GM19023 (cell line): ENCODE data around the gene COL10A1.
"Not testable (repeated sequence)": the region's sequence is repeated elsewhere in the genome, so short reads cannot be mapped to it uniquely, and the experiment has no call there.

Experiments used
- ATAC-seq: cut with Tn5 transposase; IDR thresholded peaks from one replicate; pipeline ENCODE4 v1.9.1; 2021; ENCODE audit warnings: mild to moderate bottlenecking, moderate library complexity; ENCODE audit not compliant: unreplicated experiment

COL10A1 gene

DNA sequence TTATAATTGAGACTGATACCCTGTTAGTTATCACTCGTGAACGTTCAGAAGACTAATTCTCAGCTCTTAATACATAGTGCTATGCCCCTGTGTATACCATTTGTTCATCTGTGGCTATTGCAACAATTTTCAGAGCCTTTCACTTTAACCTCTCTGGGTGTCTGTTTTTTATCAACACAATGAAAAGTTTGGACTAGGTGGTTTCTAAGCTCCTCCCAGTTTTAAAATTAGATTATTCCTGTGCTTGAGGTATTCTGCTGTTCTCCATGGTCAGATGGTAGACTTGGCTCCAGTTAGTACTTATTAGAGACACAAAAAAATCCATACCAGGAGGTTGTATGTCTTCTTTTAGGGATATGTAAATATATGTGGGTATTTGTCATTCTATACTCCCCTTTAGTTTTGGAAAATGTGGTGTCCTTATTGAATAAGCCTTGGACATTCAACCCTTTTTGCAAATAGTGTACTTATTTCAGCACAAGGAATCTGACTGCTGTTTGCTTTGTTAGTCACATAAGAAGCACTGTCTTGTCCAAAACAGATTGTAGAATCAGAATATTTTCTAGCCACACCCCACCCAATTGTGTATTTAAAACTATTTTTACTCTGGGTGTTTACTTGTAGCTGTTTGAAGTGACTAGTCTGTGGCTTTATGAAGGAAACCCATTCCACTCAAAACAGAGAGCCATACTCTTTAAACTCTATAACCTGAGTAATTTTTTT lies 2.0 kb upstream of the COL10A1 start:
- no peak for ATAC-seq

DNA sequence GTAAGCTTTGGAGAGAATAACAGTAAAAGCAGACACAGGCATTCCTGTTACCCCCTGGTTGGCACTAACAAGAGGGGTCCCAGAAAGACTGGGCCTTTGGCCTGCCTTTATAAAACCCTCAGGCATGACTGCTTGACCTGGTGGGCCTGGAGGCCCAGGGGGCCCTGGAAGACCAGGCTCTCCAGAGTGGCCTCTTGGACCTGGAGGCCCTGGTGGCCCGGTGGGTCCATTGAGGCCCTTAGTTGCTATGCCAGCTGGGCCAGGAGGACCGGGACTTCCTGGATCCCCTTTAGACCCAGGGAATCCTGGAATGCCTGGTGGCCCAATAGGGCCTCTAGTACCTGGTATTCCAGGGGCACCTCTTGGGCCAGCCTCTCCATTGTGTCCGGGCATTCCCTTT lies 5.5 kb downstream of the COL10A1 start:
- no peak for ATAC-seq

DNA sequence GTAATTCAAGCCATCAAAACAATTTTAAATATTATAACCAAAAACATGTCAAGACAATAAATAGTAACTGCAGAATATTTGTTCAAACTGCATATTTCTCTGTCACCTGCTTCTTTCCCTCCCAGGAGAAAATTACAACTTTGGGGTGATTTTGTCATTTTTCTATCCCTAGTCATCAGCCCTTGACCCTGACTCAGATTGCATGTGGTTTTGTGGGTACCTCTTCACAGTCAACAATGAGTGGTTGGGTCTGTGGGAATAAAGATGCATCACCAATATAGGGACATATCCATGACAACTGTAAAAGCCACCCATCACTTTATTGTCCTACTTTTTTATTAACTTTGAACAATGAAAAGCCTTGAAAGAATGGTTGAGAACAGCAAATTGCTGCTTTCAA lies 7.3 kb downstream of the COL10A1 start:
- ATAC-seq = no peak

DNA sequence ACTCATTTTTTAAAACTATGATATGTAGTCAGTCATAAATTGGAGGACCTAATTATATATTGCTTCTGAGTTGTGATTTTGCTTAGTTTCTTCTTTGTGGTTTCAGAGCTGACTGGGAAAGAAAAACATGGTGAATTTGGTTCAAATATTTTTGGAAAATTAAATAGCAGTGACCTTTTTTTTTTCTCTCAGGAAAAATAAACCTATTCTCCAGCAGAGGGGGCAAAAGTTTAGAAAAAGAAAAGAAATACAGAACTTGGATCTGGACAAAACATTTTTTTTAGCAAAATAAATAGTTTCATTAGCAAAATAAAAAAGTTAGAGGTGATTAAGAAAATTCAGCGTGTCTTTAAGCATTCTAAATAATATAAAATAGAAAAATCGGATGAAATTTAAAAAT lies 10.2 kb downstream of the COL10A1 start:
- ATAC-seq = no peak

GRCh38 chr6:116113386-116113785 lies 12.5 kb downstream of the COL10A1 start:
- ATAC-seq = no peak

DNA sequence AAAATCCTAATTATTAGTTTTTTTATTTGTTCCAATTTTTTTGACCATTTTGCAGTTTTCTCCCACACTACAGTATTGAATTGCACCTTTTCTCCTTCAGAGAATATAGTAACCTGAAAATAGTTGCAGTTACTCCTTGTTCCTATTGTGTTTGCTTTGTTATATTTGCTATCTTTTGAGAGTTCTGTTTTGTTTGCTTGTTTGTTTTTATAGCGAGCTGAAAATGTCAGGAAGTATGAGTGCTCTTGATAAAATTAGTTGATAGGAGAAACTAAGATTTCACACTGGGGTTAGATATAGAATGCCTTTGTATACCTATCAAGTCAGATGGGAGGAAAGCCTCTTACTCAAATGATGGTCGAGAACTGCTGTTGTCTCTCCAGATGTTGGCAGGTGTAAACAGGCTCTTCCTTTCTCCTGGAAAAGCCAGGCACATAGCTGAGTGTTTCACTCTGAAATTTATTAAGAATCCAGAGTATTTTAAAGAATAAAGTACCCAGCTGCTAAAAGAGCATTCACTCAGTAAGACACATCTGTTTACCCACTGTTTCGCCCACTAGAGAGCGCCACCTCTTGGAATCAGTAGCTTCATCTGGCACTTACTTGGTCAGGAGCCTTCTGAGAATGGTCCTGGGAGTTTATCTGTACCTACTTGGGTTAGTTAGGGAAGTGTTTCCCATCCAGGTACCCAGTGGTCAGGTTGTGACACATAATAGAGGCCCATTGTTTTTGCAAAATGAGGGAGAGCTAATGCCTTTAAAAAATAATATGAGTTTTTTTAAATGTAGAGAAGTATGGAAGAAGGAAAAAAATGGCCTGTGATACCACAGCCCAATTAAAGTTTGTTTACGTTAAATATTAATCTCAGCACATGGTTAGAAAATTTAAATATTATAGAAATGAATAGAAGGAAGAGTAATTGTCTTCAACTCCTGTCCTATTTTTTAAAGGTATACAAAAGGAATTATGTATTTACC lies 14.1 kb downstream of the COL10A1 start:
- peak; percentile 75 for ATAC-seq

DNA sequence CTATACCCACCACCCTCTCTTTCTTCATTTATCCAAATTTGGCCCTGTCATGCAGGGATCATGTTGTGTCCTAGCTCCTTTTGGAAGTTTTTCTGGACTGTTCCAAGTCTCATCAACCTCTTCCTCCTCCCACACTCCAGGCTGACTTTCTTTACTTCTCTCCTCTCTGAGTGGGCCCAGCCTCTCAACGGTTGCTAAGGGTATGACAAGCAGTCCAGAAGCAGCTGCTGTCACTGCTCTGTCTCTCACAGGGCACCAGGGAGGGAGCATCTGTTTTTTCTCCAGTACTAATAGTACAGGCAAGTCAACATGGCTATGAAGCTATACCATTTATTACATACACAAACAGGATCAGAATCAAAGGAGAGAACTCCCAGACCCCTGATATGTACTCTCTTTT lies 17.1 kb downstream of the COL10A1 start:
- no peak for ATAC-seq

DNA sequence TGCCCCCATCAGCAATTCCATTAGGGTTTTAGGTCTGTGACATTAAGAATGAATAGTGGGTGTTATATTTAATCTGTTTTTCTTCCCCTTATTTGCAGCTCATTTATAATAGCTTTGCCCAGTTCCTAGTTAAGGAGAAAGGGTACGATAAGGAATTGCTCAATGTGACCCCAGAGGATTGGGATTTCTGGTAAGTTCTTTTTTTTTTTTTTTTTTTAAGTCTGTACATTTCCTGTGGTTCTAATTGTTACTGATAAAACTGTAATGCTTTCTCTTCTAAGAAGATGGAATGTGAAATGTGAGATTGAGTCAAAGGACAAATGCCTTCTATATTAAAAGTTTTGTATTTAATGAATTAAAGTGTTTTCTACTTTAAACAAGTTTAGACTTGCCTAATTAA lies 19.8 kb downstream of the COL10A1 start:
- ATAC-seq = no peak

DNA sequence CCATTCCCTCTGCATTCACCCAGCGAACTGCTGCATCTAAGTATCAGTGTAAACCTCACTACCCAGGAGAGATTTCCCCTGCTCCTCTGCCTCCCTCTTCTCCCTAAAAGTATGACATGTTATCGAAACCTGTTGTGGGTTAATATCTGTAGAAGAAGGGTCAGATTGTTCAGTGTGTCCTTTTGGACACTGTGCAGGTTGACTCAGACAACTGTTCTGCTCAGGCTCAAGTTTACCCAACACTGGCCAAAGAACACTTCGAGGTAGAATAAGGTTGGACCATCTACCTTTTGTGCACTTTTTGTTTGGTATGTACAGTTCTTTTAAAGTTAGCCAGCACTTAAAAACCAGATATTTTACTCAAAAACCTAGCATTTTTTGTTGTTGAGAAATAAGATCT lies 20.7 kb downstream of the COL10A1 start:
- ATAC-seq = no peak

- no peak for ATAC-seq
These were observed 21.3 kb downstream of the COL10A1 start for GRCh38 chr6:116104636-116105035.

DNA sequence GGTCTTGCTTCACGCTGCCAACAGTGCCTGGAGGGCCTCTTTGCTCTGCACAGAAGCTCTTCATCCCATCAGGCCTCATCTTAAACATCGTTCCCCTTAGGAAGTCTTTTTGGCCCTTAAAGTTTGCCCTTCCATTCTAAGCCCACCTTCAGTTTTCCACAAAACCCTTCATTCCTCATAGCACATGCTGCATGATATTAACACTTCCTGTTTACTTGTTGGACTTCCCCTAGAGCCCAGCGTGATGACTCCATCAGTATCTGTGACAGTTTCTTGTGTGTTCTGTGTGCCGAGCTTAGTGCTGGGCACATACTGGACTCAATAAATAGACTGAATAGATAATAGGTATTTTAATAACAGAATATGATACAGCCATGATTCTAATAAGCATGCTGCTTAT lies 23.1 kb downstream of the COL10A1 start:
- no peak for ATAC-seq

- ATAC-seq = no peak
These were observed 24.1 kb downstream of the COL10A1 start for GRCh38 chr6:116101790-116102189.

- ATAC-seq = no peak
These were observed 24.6 kb downstream of the COL10A1 start for GRCh38 chr6:116101302-116101718.

GRCh38 chr6:116100419-116101301 lies 25.3 kb downstream of the COL10A1 start, which contains the start of gene NT5DC1:
Gene NT5DC1 (plus strand): TSS chr6:116100853. CDS start chr6:116100931, 78 bp downstream.
- peak; percentile 90 for ATAC-seq

GRCh38 chr6:116099036-116099435 lies 26.9 kb downstream of the COL10A1 start:
- no peak for ATAC-seq

- ATAC-seq = no peak
These were observed 28.7 kb downstream of the COL10A1 start for GRCh38 chr6:116096979-116097816.

GRCh38 chr6:116096048-116096759 lies 29.7 kb downstream of the COL10A1 start:
- not testable (repeated sequence) for ATAC-seq

DNA sequence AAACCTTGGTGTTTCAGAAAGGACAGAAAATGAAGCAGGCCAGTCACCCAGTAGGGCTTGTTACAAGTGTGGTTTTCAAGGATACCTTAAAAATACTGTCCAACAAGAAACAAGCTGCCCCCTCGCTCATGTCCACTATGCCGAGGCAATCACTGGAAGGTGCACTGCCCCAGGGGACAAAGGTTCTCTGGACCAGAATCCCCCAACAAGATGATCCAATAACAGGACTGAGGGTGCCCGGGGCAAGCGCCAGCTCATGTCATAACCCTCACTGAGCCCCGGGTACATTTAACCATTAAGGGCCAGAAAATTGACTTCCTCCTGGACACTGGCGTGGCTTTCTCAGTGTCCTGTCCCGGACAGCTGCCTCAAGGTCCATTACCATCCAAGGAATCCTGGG lies 31.9 kb downstream of the COL10A1 start:
- no peak for ATAC-seq

DNA sequence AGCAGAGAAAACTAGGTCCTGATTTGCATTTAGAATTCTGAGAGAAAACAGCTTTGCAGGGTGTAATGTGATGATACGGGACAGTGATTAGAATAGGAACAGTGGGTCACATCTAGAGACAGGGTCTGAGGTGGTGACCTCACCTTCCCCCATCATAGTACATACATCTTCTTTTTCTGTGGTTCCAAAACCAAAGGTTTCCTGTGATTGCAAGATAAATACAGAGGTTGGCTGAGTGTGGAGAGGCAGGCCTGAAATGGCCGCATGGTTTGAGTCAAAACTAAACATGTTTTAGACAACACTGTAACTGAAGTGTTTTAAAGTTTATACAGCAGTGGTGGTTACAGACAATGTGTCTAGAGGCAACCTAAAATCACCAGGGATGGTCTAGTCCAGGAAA lies 35.7 kb downstream of the COL10A1 start:
- ATAC-seq = peak; percentile 49
